Measurements from ENCODE around the gene WFDC1.

WFDC1 gene

GRCh38 chr16:84303516-84303915, 8.8 kb downstream of the WFDC1 start:
- no peak for DNase-seq

DNA sequence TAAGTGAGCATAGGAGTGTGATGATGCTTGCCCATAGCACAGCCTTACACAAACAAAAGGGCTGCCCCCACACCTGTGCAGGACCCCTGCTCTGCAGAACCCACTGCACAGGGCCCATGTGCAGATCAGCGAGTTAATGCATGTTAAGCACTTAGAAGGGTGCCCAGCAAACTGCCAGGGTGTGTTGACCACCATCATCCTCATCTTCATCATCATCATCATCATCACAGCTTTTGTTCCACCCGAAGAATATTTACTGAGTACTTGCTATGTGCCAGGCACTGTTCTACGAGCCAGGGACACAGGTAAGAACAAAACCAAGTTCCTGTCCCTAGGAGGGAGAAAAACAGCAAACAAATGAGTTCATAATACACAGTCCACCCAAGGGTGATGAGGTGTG, 11.9 kb downstream of the WFDC1 start:
- no peak for DNase-seq

DNA sequence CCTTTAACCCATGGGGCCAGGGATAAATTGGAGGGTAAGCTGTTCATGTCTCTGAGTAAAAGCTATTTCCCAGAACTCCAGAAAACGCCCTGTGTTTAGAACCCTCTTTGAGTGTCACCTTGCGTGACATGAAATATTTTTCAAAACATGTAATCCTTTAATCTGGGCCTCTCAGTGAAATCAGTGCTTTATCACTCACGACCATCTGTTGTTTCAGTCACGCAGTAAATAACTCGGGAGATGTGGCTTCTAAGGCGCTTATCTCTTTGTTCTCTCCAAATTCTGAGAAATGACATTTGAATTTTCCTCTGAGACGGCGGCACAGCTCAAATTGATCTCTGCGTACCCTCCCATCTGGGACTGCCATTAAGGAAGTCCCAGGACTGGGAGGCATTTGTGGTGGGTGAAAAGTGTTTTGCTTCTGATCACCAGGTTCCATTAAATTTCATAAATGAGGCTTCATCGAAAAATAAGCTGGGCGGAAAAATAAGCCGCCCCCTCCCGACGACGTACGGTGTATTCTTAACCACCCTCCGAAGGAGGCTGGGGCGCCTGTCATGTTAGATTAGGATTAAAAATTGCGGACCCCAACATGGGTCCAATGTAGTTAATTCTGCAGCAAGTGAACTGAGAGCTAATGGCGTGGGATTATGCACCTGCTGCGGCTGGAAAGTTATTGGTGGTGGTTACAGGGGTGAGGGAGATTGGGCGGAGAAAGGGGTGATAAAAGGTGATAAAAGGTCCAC, 12.7 kb downstream of the WFDC1 start:
- no peak for DNase-seq

- DNase-seq: no peak
Measured at GRCh38 chr16:84308120-84308519, 13.4 kb downstream of the WFDC1 start.

- DNase-seq: no peak
Measured at GRCh38 chr16:84310642-84311041, 16.0 kb downstream of the WFDC1 start.

GRCh38 chr16:84312783-84313382, 18.2 kb downstream of the WFDC1 start:
- no peak for DNase-seq

GRCh38 chr16:84313921-84314320, 19.2 kb downstream of the WFDC1 start:
- no peak for DNase-seq

DNA sequence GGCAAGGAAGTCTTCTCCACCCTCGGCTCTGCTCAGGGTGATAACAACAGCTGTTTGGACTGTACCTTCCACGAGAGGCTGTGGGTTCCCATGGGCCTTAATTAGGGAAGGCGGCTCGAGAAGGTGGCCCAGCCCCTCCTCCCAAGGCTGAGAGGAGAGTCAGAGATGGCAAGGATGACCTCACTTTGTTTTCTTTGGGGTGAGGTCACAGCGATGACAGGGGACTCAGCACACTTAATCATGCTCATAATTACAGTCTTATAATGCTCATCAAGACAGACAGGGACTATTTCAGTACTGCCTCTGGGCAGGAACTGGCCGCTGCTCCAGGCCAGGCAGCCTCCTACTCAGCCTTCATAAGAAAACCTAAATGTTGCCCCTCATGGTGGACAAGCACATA, 19.7 kb downstream of the WFDC1 start:
- DNase-seq: no peak

DNA sequence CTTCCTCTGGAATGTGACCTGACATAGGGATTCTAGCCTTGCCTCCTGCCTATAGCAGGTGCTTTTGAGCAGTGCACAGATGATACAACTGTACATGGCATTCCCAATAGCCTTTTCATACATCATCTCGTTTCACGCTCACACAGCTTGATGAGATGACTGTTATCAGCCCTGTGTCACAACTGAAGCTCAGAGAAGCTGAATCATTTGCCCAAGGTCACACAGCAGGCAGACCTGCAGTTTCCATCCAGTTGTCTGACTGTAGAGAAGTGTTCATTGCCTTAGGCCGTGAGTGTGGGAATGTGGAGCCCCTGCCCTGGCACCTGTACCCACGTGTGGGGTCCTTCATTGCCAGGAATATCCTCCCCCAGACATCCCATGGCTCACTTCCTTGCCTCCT, 20.1 kb downstream of the WFDC1 start:
- no peak for DNase-seq

- DNase-seq: no peak
Measured at GRCh38 chr16:84315422-84315821, 20.7 kb downstream of the WFDC1 start.

GRCh38 chr16:84318091-84318975, 23.7 kb downstream of the WFDC1 start:
- no peak for DNase-seq

DNA sequence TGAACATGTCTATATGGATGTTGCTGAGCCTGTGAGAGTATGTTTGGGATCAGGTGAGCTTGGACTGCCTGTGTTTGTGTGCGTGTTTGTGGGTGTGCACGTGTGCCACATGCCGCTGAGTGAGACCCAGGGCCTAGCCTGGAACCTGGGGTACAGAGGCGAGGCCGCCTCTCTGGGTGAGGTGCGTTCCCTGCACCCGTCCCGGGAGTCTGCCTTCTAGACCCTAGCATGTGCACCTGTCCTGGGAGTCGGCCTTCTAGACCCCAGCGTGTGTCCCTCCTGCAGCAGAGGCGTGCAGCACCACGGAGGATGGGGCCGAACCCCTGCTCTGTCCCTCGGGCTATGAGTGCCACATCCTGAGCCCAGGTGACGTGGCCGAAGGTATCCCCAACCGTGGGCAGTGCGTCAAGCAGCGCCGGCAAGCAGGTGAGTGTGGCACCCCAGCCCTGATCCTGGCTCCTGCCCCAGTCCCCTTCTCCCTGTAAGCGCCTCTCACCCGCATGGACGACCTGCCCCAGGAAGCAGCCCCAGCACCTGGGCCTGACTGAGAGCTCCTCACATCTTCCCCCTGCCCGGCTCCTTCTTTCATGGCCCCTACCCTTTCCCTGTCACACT, 24.6 kb downstream of the WFDC1 start:
- no peak for DNase-seq

- DNase-seq: no peak
Measured at GRCh38 chr16:84320511-84320910, 25.8 kb downstream of the WFDC1 start.

GRCh38 chr16:84321932-84322331, 27.3 kb downstream of the WFDC1 start:
- DNase-seq: no peak

DNA sequence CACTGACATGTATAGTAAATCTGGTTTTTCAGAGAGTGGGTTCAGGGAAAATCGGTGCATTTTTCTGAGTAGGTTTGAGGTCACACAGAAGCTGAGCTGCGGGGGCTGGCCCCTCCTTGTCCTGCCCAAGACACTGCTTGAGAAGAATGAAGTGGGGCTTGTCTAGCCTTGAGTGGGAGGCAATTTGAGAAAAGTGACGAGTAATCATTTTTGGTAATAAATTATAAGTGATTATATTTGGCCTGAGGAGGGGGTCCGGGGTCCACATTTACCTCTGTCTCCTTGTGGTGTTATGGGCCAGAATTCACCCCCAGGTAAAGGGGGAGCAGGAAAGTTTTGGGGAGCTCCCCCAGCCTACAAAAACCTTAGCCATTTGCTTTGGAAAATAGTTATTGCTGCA, 28.1 kb downstream of the WFDC1 start:
- no peak for DNase-seq

- no peak for DNase-seq
Measured at GRCh38 chr16:84323606-84324005, 28.9 kb downstream of the WFDC1 start.

DNA sequence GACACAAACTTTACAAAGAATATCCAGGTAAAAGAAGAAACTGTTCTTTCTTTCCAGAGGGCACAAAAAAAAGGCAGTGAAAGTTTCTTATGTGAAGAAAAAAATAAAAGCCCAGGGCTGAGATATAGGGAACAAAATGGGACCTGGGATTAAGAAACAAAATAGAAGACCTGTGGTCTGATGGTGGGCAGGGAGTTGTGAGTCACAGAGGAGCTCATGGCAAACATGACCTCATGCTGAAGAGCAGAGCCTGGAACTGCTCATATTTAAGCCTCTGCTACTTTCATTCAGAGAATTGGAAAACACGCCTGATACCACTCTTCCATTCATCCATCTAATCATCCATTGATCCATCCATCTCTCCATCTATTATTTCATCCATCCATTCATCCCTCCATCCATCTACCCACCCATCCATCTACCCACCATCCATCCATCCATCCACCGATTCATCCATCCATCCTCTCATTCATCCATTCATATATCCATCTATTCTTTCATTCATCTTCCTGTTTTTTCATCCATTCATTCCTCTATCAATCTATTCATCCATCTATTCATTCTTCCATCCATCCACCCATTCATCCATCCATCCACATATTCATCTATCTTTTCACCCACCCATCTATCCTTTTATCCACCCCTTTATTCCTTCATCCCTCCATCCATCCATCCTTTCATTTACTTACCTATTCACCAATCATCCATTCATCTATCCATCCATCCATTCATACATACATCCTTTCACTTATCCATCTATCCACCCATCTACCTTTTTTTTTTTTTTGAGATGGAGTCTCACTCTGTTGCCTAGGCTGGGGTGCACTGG, 30.0 kb downstream of the WFDC1 start:
- DNase-seq: no peak

DNA sequence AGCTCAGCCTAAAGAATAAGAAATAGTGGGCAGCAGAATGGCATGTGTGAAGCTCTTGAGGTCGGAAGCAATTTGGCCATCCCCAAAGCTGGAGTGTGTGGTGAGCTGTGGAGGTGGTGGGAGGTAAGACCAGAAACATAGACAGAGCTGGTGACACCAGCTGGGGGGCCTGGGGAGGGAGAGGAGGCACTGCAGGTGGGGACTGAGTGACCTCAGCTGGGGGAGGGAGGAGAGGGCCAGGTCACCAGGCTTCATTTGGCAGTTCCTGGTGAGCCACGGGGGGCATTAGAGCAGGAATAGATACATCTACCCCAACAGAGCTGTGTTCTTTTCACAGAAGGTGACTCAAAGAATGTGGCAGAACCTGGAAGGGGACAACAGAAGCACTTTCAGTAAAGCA, 31.9 kb downstream of the WFDC1 start:
- DNase-seq: no peak

- no peak for DNase-seq
Measured at GRCh38 chr16:84327926-84328505, 33.3 kb downstream of the WFDC1 start.

DNA sequence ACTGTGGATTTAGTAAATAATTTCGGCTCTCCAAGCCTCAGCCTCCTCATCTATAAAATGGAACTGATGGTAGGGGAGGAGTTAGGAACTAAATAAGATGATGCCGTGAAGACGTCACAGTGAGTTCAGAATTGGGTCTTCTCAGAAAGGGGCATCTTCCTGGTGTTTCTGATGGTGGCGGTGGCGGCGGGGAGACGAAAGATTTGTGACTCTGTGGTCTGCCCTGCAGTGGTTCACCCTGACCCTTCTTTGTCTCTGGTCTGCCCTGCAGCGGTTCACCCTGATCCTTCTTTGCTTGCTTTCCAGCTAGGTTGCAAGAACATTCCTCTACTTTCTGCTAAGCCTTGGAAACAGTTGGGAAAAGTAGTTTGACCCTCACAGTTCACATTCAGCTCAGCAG, 34.3 kb downstream of the WFDC1 start:
- DNase-seq: no peak

DNA sequence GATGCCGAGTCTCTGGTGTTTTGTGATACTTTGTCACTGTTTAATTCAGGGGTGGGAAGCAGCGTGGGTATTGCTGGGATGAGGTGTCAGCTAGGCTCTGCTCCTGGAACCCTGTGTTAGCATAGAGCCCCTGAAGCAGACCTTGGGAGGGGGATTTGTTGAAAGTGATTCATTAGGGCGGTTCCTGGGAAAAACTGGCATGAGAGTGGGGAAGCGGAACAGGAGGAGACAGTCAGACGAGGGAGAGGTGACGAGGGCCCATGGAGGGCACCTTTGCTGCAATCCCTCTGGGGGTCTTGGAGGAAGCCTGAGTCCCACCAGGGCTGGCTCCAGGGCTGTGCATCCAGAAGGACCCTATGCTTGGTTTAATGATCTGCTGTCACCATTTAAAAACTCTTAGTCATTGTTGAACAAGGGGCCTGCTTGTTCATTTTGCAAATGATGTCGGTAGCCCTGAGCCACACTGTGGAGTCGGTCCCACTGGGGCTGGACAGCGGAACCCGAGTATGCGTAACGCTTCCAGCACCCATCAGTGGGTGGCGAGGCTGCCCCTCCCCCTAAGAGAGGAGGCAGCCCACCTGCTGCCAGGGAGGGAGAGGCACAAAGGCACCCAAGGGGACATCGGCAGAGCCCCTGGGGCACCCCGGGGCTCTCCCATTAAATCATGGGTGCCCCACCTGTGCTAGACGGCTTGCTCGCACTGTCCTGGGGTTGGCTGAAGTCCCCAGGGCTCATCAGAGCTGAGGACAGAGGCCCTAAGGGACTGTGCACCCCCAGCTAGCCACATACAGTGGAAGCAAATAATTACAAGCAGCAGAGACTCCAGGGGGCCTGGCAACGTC, 35.4 kb downstream of the WFDC1 start:
- no peak for DNase-seq
